ENCODE measurements around the gene KIZ.

GRCh38 chr20:21225215-21225947 is 99.5 kb downstream of the KIZ start:
- TF ChIP-seq, protein P1, sequence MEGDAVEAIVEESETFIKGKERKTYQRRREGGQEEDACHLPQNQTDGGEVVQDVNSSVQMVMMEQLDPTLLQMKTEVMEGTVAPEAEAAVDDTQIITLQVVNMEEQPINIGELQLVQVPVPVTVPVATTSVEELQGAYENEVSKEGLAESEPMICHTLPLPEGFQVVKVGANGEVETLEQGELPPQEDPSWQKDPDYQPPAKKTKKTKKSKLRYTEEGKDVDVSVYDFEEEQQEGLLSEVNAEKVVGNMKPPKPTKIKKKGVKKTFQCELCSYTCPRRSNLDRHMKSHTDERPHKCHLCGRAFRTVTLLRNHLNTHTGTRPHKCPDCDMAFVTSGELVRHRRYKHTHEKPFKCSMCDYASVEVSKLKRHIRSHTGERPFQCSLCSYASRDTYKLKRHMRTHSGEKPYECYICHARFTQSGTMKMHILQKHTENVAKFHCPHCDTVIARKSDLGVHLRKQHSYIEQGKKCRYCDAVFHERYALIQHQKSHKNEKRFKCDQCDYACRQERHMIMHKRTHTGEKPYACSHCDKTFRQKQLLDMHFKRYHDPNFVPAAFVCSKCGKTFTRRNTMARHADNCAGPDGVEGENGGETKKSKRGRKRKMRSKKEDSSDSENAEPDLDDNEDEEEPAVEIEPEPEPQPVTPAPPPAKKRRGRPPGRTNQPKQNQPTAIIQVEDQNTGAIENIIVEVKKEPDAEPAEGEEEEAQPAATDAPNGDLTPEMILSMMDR (conservative IDR thresholded peaks at IDR 0.05; ENCODE audit: low read depth in 2 of 2) = no peak
- TF ChIP-seq EZH2phosphoT487 (IDR thresholded peaks at IDR 0.05; ENCODE audit: unreplicated experiment) (no peak), EZH2 (IDR thresholded peaks at IDR 0.05; ENCODE audit: low read depth, unreplicated experiment) (no peak), POLR2AphosphoS5 (IDR thresholded peaks at IDR 0.05; ENCODE audit: low read depth) (no peak), REST (IDR thresholded peaks at IDR 0.05; ENCODE audit: unreplicated experiment) (no peak), NANOG (IDR thresholded peaks at IDR 0.05; ENCODE audit: borderline replicate concordance) (no peak), JUNB (IDR thresholded peaks at IDR 0.05; ENCODE audit: unreplicated experiment) (no peak), STAT1 (IDR thresholded peaks at IDR 0.05; ENCODE audit: unreplicated experiment) (no peak), CREB1 (CRISPR knock-in tag; IDR thresholded peaks at IDR 0.05; ENCODE audit: low read depth) (no peak), ZNF331 (CRISPR knock-in tag; IDR thresholded peaks at IDR 0.05; ENCODE audit: low read depth) (no peak), ZNF114 (CRISPR knock-in tag; IDR thresholded peaks at IDR 0.05) (no peak)
- TF ChIP-seq, protein P2, sequence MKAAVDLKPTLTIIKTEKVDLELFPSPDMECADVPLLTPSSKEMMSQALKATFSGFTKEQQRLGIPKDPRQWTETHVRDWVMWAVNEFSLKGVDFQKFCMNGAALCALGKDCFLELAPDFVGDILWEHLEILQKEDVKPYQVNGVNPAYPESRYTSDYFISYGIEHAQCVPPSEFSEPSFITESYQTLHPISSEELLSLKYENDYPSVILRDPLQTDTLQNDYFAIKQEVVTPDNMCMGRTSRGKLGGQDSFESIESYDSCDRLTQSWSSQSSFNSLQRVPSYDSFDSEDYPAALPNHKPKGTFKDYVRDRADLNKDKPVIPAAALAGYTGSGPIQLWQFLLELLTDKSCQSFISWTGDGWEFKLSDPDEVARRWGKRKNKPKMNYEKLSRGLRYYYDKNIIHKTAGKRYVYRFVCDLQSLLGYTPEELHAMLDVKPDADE (IDR thresholded peaks at IDR 0.05) = no peak

Measured in GM23338 (cell line).